K562 (cell line): ENCODE data around the gene KNDC1. TPM values are rescaled to one million over a fixed set of nuclear protein-coding genes. Genes with fewer than 3 reads are reported as not detected.

Source experiments
- BRD9 ChIP-seq: fragments of 450-650 bp; IDR thresholded peaks from 2 replicates; pipeline ENCODE4 v1.6.1; 2018; ENCODE audit warnings: low read depth; ENCODE audit not compliant: partially characterized antibody
- BRF2 ChIP-seq: IDR thresholded peaks from 3 replicates; pipeline ENCODE4 v1.6.1; 2011; ENCODE audit warnings: borderline replicate concordance, mild to moderate bottlenecking; ENCODE audit not compliant: insufficient read length, insufficient read depth
- FUS ChIP-seq: fragments of 200-400 bp; formaldehyde crosslinking; optimal IDR thresholded peaks from 2 replicates; pipeline ENCODE3; 2017; ENCODE audit warnings: low read depth, low read length
- HES1 ChIP-seq: fragments of 450-650 bp; IDR thresholded peaks from 2 replicates; pipeline ENCODE4 v1.6.1; 2016; ENCODE audit warnings: low read depth, mild to moderate bottlenecking, moderate library complexity
- KAT2B ChIP-seq: IDR thresholded peaks from one replicate; pipeline ENCODE4 v1.6.1; 2012; ENCODE audit warnings: low read depth, mild to moderate bottlenecking, control low read depth, inconsistent platforms, low read length, moderate library complexity
- RERE ChIP-seq: sonication (generic); formaldehyde crosslinking; IDR thresholded peaks from 2 replicates; pipeline ENCODE4 v1.8.0; 2023; ENCODE audit warnings: missing genetic modification reagents, mild to moderate bottlenecking, borderline replicate concordance
- TAF9B ChIP-seq: fragments of 450-650 bp; IDR thresholded peaks from 2 replicates; pipeline ENCODE4 v1.6.1; 2018; ENCODE audit warnings: mild to moderate bottlenecking; ENCODE audit not compliant: partially characterized antibody
- TCFL5 ChIP-seq: fragments of 250-450 bp; sonication (Bioruptor Pico); conservative IDR thresholded peaks from 2 replicates; pipeline ENCODE4 v1.6.1; 2021; ENCODE audit warnings: mild to moderate bottlenecking, moderate library complexity, matching md5 sums
- polyA plus RNA-seq, 8 experiments: library from polyadenylated mRNA; depleted of rRNA in 4 of 8; stranded (reverse) in 5 of 8; unstranded in 3 of 8; fragments of >200 nt; fragmentation: Nextera tagmentation in 2 of 8; fragmentation: Illumina TruSeq in 1 of 8; extraction: Ambion mirVana in 2 of 8; extraction: Trizol in 1 of 8; gene quantifications; 2 replicates each; pipeline versions ENCODE4 v1.2.1 to v1.2.3, GENCODE V29; 2011 to 2014; ENCODE audit warnings: inconsistent platforms in 1 of 8, missing spikeins in 1 of 8
- total RNA-seq, 7 experiments: library from RNA; depleted of rRNA in 6 of 7; stranded (reverse); fragments of >200 nt in 6 of 7; fragmentation: Illumina TruSeq in 2 of 7; extraction: Trizol in 2 of 7; gene quantifications; 2 replicates each; pipeline versions ENCODE4 v1.2.1 to v1.2.3, GENCODE V29; 2011 to 2021; ENCODE audit warnings: low replicate concordance in 1 of 7

Gene KNDC1
- total and polyA plus RNA-seq, 9 of the 15 experiments (the other 6 are each of a cell fraction or from before 2014, with no cell fraction given), result 0.07 to 0.26 (median 0.11) TPM; not detected in 6

- TF ChIP-seq RERE (CRISPR knock-in tag) (no peak), KAT2B (no peak), BRD9 (no peak), TCFL5 (CRISPR knock-in tag) (no peak), FUS (no peak), HES1 (no peak), BRF2 (no peak), TAF9B (no peak)
Observed at GRCh38 chr10:133122171-133122935, 37.7 kb upstream of the KNDC1 start (continued).
